ENCODE results near the gene MCTS1.
A peak's percentile ranks its signal among the peaks of the same experiment; 100 is the strongest.
"Not testable (repeated sequence)": the region's sequence is repeated elsewhere in the genome, so short reads cannot be mapped to it uniquely, and the experiment has no call there.

MCTS1 gene

DNA sequence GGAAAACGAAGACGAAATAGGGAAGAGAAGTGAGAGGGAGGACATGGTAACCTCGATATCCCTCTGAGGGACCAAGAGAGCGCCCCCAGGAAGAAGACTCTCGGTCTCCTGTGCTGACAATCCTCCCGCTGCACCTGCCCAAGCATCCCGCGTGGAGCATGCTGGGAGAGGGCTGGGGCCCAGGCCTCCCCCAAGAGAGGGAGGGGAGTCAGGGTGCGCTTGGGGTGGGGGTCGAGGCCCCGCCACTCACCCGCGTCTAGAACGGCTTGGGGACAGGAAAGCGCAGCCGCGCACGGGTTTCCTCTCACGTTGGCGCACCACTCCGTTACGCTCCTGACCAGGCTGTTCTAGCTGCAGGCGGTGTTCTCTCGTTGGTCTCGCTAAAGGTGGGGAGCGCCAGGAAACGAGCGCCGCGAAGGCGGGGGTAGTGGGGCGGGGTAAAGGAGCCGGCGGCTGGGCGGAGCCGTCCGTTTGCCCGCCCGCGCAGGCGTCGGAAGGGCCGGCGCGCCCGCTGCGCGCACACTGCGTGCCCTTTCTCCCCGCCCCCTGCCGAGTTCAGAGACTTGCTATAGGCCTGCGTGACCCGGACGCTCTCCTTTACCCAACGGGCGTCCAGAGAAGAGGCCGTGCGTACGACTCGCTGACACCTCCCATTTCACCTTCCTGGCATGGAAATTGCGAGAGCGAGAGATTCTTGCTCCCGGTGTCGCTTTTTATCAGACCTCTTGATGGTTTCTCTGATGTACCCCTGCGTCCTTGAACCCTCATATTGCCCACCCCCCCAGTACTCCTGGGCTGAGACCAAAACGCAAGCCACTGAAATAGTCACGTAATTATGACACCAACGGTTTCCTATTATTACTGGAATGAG, 26.0 kb downstream of the MCTS1 start, which contains the start of gene C1GALT1C1:
Gene C1GALT1C1, minus strand, starts transcription at position 388 of the 871 bp plus-strand sequence. CDS start 2,888 bp downstream, outside the sequence.
- DNase-seq (ENCODE audit: low spot score), result peak; percentile 74

DNA sequence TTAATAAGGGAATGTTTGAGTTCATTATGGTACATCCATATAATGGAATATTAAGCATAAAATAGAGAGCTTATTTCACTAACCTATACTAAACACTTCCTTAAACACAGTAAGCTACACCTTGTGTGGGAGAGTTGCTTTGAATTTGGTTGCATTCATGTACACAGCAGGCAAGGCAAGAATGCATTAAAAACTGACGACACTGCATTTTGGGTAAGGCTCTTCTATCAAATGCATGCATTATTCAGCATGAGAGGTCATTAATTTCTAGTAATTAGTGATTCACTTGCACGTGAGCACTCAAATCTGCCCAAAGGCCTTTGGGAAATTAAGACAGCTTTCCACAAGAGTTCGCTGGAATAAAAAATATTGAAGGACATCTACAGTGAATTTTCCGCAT, 34.7 kb downstream of the MCTS1 start:
- no peak for DNase-seq (ENCODE audit: low spot score)

DNA sequence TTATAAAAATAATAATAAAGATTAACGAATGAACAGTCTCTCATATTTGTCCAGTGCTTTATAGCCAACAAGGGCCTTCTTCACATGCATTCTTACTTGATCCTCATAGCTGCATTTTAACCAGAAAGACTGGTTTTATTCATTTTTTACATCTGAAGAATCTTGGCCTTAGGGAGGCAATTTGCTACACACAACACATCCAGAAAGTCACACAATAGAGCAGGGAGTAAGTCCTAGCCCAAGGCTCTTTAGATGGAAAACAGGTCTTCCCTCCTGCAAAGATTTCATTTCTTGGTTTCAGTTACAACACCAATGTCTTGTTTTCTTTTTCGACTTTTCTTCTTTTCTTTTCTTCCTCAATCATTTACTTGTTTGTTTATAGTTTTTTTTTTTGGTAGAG, 39.0 kb downstream of the MCTS1 start:
- no peak for DNase-seq (ENCODE audit: low spot score)

DNA sequence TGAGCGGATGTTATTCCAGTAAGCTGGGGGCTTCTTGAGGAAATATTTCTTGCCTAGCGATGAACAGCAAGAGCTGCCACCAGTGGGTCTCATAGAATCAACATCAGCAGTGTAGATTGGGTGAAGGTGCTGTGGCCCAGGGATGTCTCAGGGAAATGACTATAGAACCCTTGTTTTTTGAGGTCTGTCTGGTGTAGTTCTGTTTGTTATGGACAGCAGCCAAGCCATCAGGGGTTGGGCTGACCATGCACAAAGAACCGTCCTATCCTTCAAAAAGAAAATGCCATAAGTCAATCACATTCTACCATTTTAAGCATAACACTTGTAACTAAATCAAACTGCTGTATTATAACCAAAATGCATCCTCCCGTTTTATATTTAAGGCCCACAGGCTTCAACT, 43.2 kb downstream of the MCTS1 start:
- DNase-seq (ENCODE audit: low spot score), result no peak

DNA sequence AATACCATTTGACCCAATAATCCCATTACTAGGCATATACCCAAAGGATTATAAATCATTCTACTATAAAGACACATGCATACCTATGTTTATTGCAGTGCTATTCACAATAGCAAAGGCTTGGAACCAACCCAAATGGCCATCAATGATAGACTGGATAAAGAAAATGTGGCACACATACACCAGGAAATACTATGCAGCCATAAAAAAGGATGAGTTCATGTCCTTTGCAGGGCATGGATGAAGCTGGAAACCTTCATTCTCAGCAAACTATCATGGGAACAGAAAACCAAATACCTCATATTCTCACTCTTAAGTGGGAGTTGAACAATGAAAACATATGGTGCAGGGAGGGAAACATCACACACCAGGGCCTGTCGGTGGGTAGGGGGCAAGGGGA, 48.4 kb downstream of the MCTS1 start:
- not testable (repeated sequence) for DNase-seq (ENCODE audit: low spot score)

DNA sequence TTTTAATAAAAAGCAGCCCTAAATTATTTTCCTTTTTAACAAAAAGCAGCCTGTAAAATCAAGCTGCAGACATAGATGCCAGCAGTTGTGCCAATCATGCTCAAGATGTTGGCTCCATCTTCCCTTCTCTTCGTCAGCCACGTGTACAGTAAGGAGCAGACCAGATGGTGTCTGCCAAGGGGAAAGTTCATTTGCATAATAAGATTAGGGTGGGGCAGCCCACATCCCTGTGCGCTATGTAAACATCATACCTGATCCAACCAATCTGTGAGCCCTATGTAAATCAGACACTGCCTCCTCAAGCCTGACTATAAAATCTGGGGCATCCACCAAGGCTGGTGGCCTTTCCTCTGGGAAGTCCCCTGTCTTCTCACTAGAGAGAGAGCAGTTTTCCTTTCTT, 49.1 kb downstream of the MCTS1 start:
- no peak for DNase-seq (ENCODE audit: low spot score)

DNA sequence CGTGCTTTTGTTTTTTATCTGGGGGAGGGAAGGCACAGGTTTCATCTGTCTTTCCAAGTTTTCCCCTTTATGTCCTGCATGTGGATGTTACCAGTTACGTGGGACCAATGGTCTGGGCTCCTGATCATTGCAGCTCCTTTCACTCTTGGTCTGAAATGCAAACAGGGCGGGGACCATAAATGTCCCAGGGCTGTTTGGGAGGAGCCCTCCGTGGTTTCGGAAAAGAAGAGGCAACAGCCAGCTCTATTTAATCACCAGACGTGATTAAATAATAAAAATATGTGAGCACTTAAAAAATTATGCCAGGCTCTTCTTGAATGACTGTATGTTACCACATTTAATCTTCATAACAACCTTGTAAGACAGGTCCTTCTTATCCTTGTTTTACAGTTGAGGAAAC, 56.7 kb downstream of the MCTS1 start:
- no peak for DNase-seq (ENCODE audit: low spot score)
